Gastroesophageal sphincter (tissue), 3 donors: ENCODE results near the gene UVRAG.

Experiments used
- EP300 ChIP-seq: sonication (generic); formaldehyde crosslinking; IDR thresholded peaks from one replicate; pipeline ENCODE4 v1.6.1; 2017; ENCODE audit warnings: antibody characterized with exemption, mild to moderate bottlenecking
- POLR2A ChIP-seq, 2 donors: fragments of 450-650 bp; IDR thresholded peaks; one replicate each; pipeline ENCODE4 v1.6.1; 2017; ENCODE audit warnings: antibody characterized with exemption in 2 of 2, mild to moderate bottlenecking in 2 of 2, moderate library complexity in 1 of 2
- POLR2AphosphoS5 ChIP-seq: sonication (generic); formaldehyde crosslinking; IDR thresholded peaks from one replicate; pipeline ENCODE4 v1.6.1; 2017; ENCODE audit warnings: antibody characterized with exemption
- TF ChIP-seq, protein P1 (sequence below), 4 experiments: fragments of 200-600 bp in 2 of 4; fragments of 450-650 bp in 2 of 4; sonication (generic) in 1 of 4; IDR thresholded peaks; one replicate each; pipeline ENCODE4 v1.5.1; 2017 to 2019; ENCODE audit warnings: antibody characterized with exemption in 4 of 4, mild to moderate bottlenecking in 2 of 4, moderate library complexity in 2 of 4

DNA sequence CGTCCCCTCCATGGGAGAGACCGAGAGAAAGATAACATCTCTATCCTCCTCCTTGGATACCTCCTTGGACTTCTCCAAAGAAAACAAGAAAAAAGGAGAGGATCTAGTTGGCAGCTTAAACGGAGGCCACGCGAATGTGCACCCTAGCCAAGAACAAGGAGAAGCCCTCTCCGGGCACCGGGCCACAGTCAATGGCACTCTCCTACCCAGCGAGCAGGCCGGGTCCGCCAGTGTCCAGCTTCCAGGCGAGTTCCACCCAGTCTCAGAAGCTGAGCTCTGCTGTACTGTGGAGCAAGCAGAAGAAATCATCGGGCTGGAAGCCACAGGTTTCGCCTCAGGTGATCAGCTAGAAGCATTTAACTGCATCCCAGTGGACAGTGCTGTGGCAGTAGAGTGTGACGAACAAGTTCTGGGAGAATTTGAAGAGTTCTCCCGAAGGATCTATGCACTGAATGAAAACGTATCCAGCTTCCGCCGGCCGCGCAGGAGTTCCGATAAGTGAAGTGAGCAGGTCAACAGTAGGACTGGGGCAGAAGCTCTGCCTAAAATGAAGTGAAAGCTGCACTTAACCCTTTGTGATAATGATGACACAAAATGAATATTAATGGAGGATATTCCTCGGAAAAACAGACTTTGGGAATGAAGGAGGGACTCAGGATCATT lies 326.0 kb downstream of the UVRAG start:
- TF ChIP-seq, protein P1, sequence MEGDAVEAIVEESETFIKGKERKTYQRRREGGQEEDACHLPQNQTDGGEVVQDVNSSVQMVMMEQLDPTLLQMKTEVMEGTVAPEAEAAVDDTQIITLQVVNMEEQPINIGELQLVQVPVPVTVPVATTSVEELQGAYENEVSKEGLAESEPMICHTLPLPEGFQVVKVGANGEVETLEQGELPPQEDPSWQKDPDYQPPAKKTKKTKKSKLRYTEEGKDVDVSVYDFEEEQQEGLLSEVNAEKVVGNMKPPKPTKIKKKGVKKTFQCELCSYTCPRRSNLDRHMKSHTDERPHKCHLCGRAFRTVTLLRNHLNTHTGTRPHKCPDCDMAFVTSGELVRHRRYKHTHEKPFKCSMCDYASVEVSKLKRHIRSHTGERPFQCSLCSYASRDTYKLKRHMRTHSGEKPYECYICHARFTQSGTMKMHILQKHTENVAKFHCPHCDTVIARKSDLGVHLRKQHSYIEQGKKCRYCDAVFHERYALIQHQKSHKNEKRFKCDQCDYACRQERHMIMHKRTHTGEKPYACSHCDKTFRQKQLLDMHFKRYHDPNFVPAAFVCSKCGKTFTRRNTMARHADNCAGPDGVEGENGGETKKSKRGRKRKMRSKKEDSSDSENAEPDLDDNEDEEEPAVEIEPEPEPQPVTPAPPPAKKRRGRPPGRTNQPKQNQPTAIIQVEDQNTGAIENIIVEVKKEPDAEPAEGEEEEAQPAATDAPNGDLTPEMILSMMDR (IDR thresholded peaks at IDR 0.05): no peak
- no peak for TF ChIP-seq POLR2AphosphoS5
- TF ChIP-seq POLR2A (IDR thresholded peaks at IDR 0.05): no peak
- TF ChIP-seq EP300: no peak
